ENCODE results near the gene RAB28.

GRCh38 chr4:13455411-13455810 is 28.7 kb downstream of the RAB28 start:
- no peak for TF ChIP-seq CTCF (IDR thresholded peaks at IDR 0.05)
- no peak for TF ChIP-seq POLR2A (IDR thresholded peaks at IDR 0.05)

Measured in adrenal gland (tissue), 5 donors.